ENCODE data around the gene KRT23.

KRT23 gene

GRCh38 chr17:40873255-40873654 is 64.2 kb downstream of the KRT23 start:
- Histone ChIP-seq H3K36me3 (ENCODE audit: control insufficient read depth, insufficient read depth, low read length) (no peaks in the 10 kb centered on the region), H3K4me3 (ENCODE audit: low read length) (no peak overlapping the region), H3K9me3 (ENCODE audit: control insufficient read depth, insufficient read depth, low read length) (no peaks in the 10 kb centered on the region), H3K4me1 (ENCODE audit: control insufficient read depth, insufficient read depth, low read length) (no peaks in the 10 kb centered on the region), H3K27me3 (ENCODE audit: control insufficient read depth, insufficient read depth, low read length) (no peaks in the 10 kb centered on the region), H3K27ac (ENCODE audit: low read length) (no peak overlapping the region)
- no peak for DNase-seq (ENCODE audit: low read depth, low spot score)

Measured in iPS DF 6.9 (cell line).